Caco-2 (cell line): ENCODE data around the gene HYDIN. TPM values are rescaled to one million over a fixed set of nuclear protein-coding genes. Genes with fewer than 3 reads are reported as not detected.

Source experiments
- BruUV-seq: library from RNA; stranded (reverse); fragments of 400-500 nt; replicated peaks from 2 replicates; lab custom pipeline; 2021; lab: Mats Ljungman, UMichigan
- CTCF ChIA-PET: fragments of 300-600 bp; sonication (Branson Sonifier 250); formaldehyde crosslinking; loops from one replicate; lab custom pipeline; 2022; ENCODE audit warnings: antibody characterized with exemption; lab: Charles Lee
- POLR2A ChIA-PET: fragments of 300-600 bp; sonication (Branson Sonifier 250); formaldehyde crosslinking; loops from one replicate; lab custom pipeline; 2022; ENCODE audit warnings: antibody characterized with exemption; lab: Charles Lee
- DNase-seq, 2 experiments: peaks; one replicate each; pipeline versions ENCODE4 v3.0.0 to v3.0.0-alpha.2; 2020 to 2022
- H3K27me3 ChIP-seq: replicated peaks from 2 replicates; pipeline ENCODE4 v1.6.0; 2011; ENCODE audit warnings: low read length; ENCODE audit not compliant: control insufficient read depth, insufficient read depth
- H3K36me3 ChIP-seq: 2 replicates; pipeline ENCODE4 v1.5.1; 2011; ENCODE audit warnings: low read length; ENCODE audit not compliant: control insufficient read depth, insufficient read depth
- H3K4me1 ChIP-seq: fragments of 250-450 bp; sonication (Bioruptor Pico); 2 replicates; pipeline ENCODE4 v1.5.1; 2020; ENCODE audit warnings: mild to moderate bottlenecking
- H3K4me3 ChIP-seq: 2 replicates; pipeline ENCODE4 v1.5.1; 2011; ENCODE audit warnings: low read depth, mild to moderate bottlenecking, control low read depth, low read length
- H3K9me3 ChIP-seq: fragments of 250-450 bp; sonication (Bioruptor Pico); 2 replicates; pipeline ENCODE4 v1.5.1; 2020; ENCODE audit warnings: mild to moderate bottlenecking, moderate library complexity
- H3K27ac Mint-ChIP-seq: one replicate; pipeline ENCODE4 v1.8.0; 2022; ENCODE audit warnings: mixed read lengths; ENCODE audit not compliant: unreplicated experiment
- H3K27me3 Mint-ChIP-seq: one replicate; pipeline ENCODE4 v1.8.0; 2022; ENCODE audit warnings: mixed read lengths; ENCODE audit not compliant: insufficient read depth, unreplicated experiment
- H3K36me3 Mint-ChIP-seq: one replicate; pipeline ENCODE4 v1.8.0; 2022; ENCODE audit warnings: mild to moderate bottlenecking, mixed read lengths; ENCODE audit not compliant: insufficient read depth, unreplicated experiment
- H3K4me1 Mint-ChIP-seq: one replicate; pipeline ENCODE4 v1.8.0; 2022; ENCODE audit warnings: low read depth, mixed read lengths; ENCODE audit not compliant: unreplicated experiment
- H3K4me3 Mint-ChIP-seq: one replicate; pipeline ENCODE4 v1.8.0; 2022; ENCODE audit warnings: mild to moderate bottlenecking, moderate library complexity, mixed read lengths; ENCODE audit not compliant: unreplicated experiment
- H3K9me3 Mint-ChIP-seq: one replicate; pipeline ENCODE4 v1.8.0; 2022; ENCODE audit warnings: mixed read lengths; ENCODE audit not compliant: unreplicated experiment
- intact Hi-C: fragments of 100-400 bp; cut with micrococcal nuclease; formaldehyde crosslinking; loops from one replicate; pipeline ENCODE4 v1.10.0; 2022; ENCODE audit not compliant: unreplicated experiment
- total RNA-seq: library from RNA; stranded (reverse); gene quantifications from 2 replicates; pipeline ENCODE4 v1.2.3, GENCODE V29; 2022
- TF ChIP-seq, protein P1 (sequence below), 2 experiments: fragments of 200-600 bp in 1 of 2; IDR thresholded peaks; 1 replicate in 1 of 2; 2 replicates in 1 of 2; pipeline versions ENCODE4 v1.5.1 to v1.8.0; 2011 to 2022; ENCODE audit warnings: antibody characterized with exemption in 1 of 2, control low read depth in 1 of 2, inconsistent platforms in 1 of 2, low read depth in 1 of 2, low read length in 1 of 2, mild to moderate bottlenecking in 1 of 2, moderate library complexity in 1 of 2; ENCODE audit not compliant: insufficient read depth in 1 of 2, severe bottlenecking in 1 of 2, unreplicated experiment in 1 of 2

The HYDIN gene
- total RNA-seq, 1 experiment from 2014 or later: 0.68 TPM

GRCh38 chr16:71225145-71225544 is 5.4 kb downstream of the HYDIN start:
- H3K36me3 Mint-ChIP-seq: no peaks in the 10 kb centered on the region
- POLR2A ChIA-PET: no interaction called here
- H3K27me3 ChIP-seq: no peaks in the 10 kb centered on the region
- no peaks in the 10 kb centered on the region for H3K27me3 Mint-ChIP-seq
- no peak overlapping the region for H3K4me3 ChIP-seq
- CTCF ChIA-PET: no interaction called here
- H3K9me3 Mint-ChIP-seq: peaks cover 46% of the 10 kb centered on the region
- no peak overlapping the region for H3K4me3 Mint-ChIP-seq
- no peak for DNase-seq
- TF ChIP-seq, protein P1, sequence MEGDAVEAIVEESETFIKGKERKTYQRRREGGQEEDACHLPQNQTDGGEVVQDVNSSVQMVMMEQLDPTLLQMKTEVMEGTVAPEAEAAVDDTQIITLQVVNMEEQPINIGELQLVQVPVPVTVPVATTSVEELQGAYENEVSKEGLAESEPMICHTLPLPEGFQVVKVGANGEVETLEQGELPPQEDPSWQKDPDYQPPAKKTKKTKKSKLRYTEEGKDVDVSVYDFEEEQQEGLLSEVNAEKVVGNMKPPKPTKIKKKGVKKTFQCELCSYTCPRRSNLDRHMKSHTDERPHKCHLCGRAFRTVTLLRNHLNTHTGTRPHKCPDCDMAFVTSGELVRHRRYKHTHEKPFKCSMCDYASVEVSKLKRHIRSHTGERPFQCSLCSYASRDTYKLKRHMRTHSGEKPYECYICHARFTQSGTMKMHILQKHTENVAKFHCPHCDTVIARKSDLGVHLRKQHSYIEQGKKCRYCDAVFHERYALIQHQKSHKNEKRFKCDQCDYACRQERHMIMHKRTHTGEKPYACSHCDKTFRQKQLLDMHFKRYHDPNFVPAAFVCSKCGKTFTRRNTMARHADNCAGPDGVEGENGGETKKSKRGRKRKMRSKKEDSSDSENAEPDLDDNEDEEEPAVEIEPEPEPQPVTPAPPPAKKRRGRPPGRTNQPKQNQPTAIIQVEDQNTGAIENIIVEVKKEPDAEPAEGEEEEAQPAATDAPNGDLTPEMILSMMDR (IDR thresholded peaks at IDR 0.05; ENCODE audit: insufficient read depth in 1 of 2, low read depth in 1 of 2, low read length in 1 of 2, severe bottlenecking in 1 of 2, unreplicated experiment in 1 of 2): no peak
- intact Hi-C loops: no loop called here
- BruUV-seq: no TSS peak
- no peaks in the 10 kb centered on the region for H3K4me1 ChIP-seq
- no peaks in the 10 kb centered on the region for H3K4me1 Mint-ChIP-seq
- no peaks in the 10 kb centered on the region for H3K36me3 ChIP-seq
- no peak overlapping the region for H3K27ac Mint-ChIP-seq
- peaks cover 31% of the 10 kb centered on the region for H3K9me3 ChIP-seq

DNA sequence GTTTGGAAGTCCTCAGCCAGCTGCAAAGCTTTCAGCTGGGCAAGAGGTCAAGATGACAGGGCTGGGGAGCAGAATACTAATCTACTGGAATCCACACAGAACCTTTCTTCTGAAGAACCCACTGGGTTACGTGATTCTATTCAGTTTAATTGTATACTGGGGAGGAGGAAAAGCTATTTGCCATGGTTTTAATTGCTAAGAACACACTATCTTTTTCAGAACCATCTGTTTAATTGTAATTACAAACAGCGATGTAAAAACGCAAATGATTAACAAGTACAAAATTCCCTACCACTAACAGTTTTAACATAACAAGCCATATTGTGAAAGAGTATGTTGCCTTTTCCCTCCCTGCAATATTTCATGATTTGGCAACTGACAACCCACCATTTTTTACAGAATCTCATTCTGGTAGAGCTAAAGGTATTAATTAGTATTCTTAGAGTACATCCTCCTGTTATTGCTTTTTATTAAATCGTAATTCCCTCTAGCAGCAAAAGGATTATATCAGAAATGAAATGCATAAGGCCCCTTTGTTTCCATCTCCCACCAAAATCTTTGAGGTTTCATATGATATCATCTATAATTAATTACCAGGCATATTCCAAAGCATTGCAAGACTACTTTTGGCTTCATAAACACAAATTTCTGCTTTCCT is 12.1 kb downstream of the HYDIN start:
- Mint-ChIP-seq H3K4me1 (no peaks in the 10 kb centered on the region), H3K27ac (no peak overlapping the region), H3K4me3 (no peak overlapping the region), H3K36me3 (no peaks in the 10 kb centered on the region), H3K9me3 (peaks cover 10% of the 10 kb centered on the region), H3K27me3 (peaks cover 3% of the 10 kb centered on the region)
- ChIA-PET POLR2A (no interaction called here), CTCF (interaction anchor here (0.9 kb wide), 1 partner anchor 94 kb away, joined by 3 read pairs; no protein-coding TSS in a partner anchor)
- TF ChIP-seq, protein P1 (IDR thresholded peaks at IDR 0.05; ENCODE audit: insufficient read depth in 1 of 2, low read depth in 1 of 2, low read length in 1 of 2, severe bottlenecking in 1 of 2, unreplicated experiment in 1 of 2): no peak
- no peak for DNase-seq
- Histone ChIP-seq H3K4me3 (no peak overlapping the region), H3K27me3 (no peaks in the 10 kb centered on the region), H3K9me3 (peaks cover 5% of the 10 kb centered on the region; the same call in 1 of the 2 replicates), H3K4me1 (no peaks in the 10 kb centered on the region), H3K36me3 (no peaks in the 10 kb centered on the region)
- no TSS peak for BruUV-seq
- intact Hi-C loops: no loop called here

- POLR2A ChIA-PET: no interaction called here
- CTCF ChIA-PET: no interaction called here
- BruUV-seq: no TSS peak
- no peaks in the 10 kb centered on the region for H3K27me3 ChIP-seq
- peaks cover 5% of the 10 kb centered on the region; the same call in 1 of the 2 replicates for H3K9me3 ChIP-seq
- intact Hi-C loops: no loop called here
- Mint-ChIP-seq H3K27me3 (peaks cover 7% of the 10 kb centered on the region), H3K4me1 (no peaks in the 10 kb centered on the region), H3K9me3 (peaks cover 9% of the 10 kb centered on the region), H3K36me3 (no peaks in the 10 kb centered on the region), H3K4me3 (no peak overlapping the region), H3K27ac (no peak overlapping the region)
- no peak overlapping the region for H3K4me3 ChIP-seq
- no peaks in the 10 kb centered on the region for H3K4me1 ChIP-seq
- no peaks in the 10 kb centered on the region for H3K36me3 ChIP-seq
- no peak for DNase-seq
- TF ChIP-seq, protein P1 (IDR thresholded peaks at IDR 0.05; ENCODE audit: insufficient read depth in 1 of 2, low read depth in 1 of 2, low read length in 1 of 2, severe bottlenecking in 1 of 2, unreplicated experiment in 1 of 2): no peak
Measured at GRCh38 chr16:71217506-71217905, 13.0 kb downstream of the HYDIN start.
